HEK293 (cell line): ENCODE data around the gene C11orf86.

Experiments
- CTCF ChIP-seq: fragments of 450-650 bp; formaldehyde crosslinking; IDR thresholded peaks from 2 replicates; pipeline ENCODE4 v1.5.1; 2016; ENCODE audit warnings: missing biosample characterization, missing genetic modification characterization
- GFI1B ChIP-seq: fragments of 450-650 bp; formaldehyde crosslinking; IDR thresholded peaks from 2 replicates; pipeline ENCODE4 v1.5.1; 2016; ENCODE audit warnings: missing biosample characterization, missing genetic modification characterization
- GLI2 ChIP-seq: fragments of 450-650 bp; formaldehyde crosslinking; IDR thresholded peaks from 2 replicates; pipeline ENCODE4; 2017; ENCODE audit warnings: missing biosample characterization, missing genetic modification characterization, low read depth, borderline replicate concordance
- GLIS2 ChIP-seq: fragments of 450-650 bp; formaldehyde crosslinking; IDR thresholded peaks from 2 replicates; pipeline ENCODE4 v1.5.1; 2016; ENCODE audit warnings: missing biosample characterization, missing genetic modification characterization
- IKZF3 ChIP-seq: fragments of 450-650 bp; IDR thresholded peaks from 2 replicates; pipeline ENCODE4 v1.5.0; 2018; ENCODE audit warnings: missing biosample characterization, mild to moderate bottlenecking, missing genetic modification characterization, moderate library complexity
- KLF1 ChIP-seq: fragments of 450-650 bp; formaldehyde crosslinking; IDR thresholded peaks from 2 replicates; pipeline ENCODE4 v1.5.1; 2016; ENCODE audit warnings: missing biosample characterization, missing genetic modification characterization
- PATZ1 ChIP-seq: fragments of 450-650 bp; formaldehyde crosslinking; IDR thresholded peaks from 2 replicates; pipeline ENCODE4 v1.5.1; 2016; ENCODE audit warnings: missing biosample characterization, missing genetic modification characterization
- TCF7L2 ChIP-seq: IDR thresholded peaks from 2 replicates; pipeline ENCODE4 v1.6.1; 2011; ENCODE audit warnings: low read depth, mild to moderate bottlenecking, inconsistent platforms, low read length, moderate library complexity, borderline replicate concordance
- YY1 ChIP-seq: fragments of 450-650 bp; formaldehyde crosslinking; IDR thresholded peaks from 2 replicates; pipeline ENCODE4 v1.5.1; 2018; ENCODE audit warnings: missing biosample characterization, missing genetic modification characterization
- YY2 ChIP-seq: fragments of 450-650 bp; formaldehyde crosslinking; IDR thresholded peaks from 2 replicates; pipeline ENCODE4 v1.5.1; 2016; ENCODE audit warnings: missing biosample characterization, missing genetic modification characterization
- ZBTB17 ChIP-seq: fragments of 450-650 bp; formaldehyde crosslinking; IDR thresholded peaks from 2 replicates; pipeline ENCODE4 v1.5.1; 2016; ENCODE audit warnings: missing biosample characterization, missing genetic modification characterization
- ZFP37 ChIP-seq: fragments of 450-650 bp; formaldehyde crosslinking; IDR thresholded peaks from 2 replicates; pipeline ENCODE4 v1.5.1; 2016; ENCODE audit warnings: missing biosample characterization, missing genetic modification characterization
- ZNF121 ChIP-seq: fragments of 450-650 bp; formaldehyde crosslinking; IDR thresholded peaks from 2 replicates; pipeline ENCODE4 v1.5.1; 2016; ENCODE audit warnings: missing biosample characterization, missing genetic modification characterization
- ZNF132 ChIP-seq: fragments of 450-650 bp; formaldehyde crosslinking; IDR thresholded peaks from 2 replicates; pipeline ENCODE4 v1.5.1; 2017; ENCODE audit warnings: missing biosample characterization, missing genetic modification characterization, borderline replicate concordance
- ZNF169 ChIP-seq: fragments of 450-650 bp; formaldehyde crosslinking; IDR thresholded peaks from 2 replicates; pipeline ENCODE4 v1.5.1; 2016; ENCODE audit warnings: missing biosample characterization, missing genetic modification characterization
- ZNF19 ChIP-seq: fragments of 450-650 bp; formaldehyde crosslinking; IDR thresholded peaks from 2 replicates; pipeline ENCODE4; 2016; ENCODE audit warnings: missing biosample characterization, missing genetic modification characterization, low read depth
- ZNF221 ChIP-seq: fragments of 450-650 bp; formaldehyde crosslinking; IDR thresholded peaks from 2 replicates; pipeline ENCODE4 v1.5.1; 2017; ENCODE audit warnings: missing biosample characterization, missing genetic modification characterization, borderline replicate concordance
- ZNF223 ChIP-seq: fragments of 450-650 bp; formaldehyde crosslinking; IDR thresholded peaks from 2 replicates; pipeline ENCODE4 v1.5.1; 2016; ENCODE audit warnings: missing biosample characterization, missing genetic modification characterization
- ZNF274 ChIP-seq, 2 experiments: fragments of 200-500 bp in 1 of 2; fragments of 450-650 bp in 1 of 2; sonication (Bioruptor generic) in 1 of 2; formaldehyde crosslinking in 1 of 2; IDR thresholded peaks; 2 replicates each; pipeline versions ENCODE4 v1.5.1 to v1.6.1; 2014 to 2016; ENCODE audit warnings: borderline replicate concordance in 1 of 2, inconsistent platforms in 1 of 2, low read length in 1 of 2, missing biosample characterization in 1 of 2, missing genetic modification characterization in 1 of 2
- ZNF292 ChIP-seq: fragments of 450-650 bp; formaldehyde crosslinking; IDR thresholded peaks from 2 replicates; pipeline ENCODE4 v1.5.1; 2016; ENCODE audit warnings: low read depth, missing biosample characterization, missing genetic modification characterization, borderline replicate concordance
- ZNF335 ChIP-seq: fragments of 450-650 bp; formaldehyde crosslinking; conservative IDR thresholded peaks from 2 replicates; pipeline ENCODE4 v1.5.1; 2016; ENCODE audit warnings: missing biosample characterization, missing genetic modification characterization
- ZNF37A ChIP-seq: fragments of 450-650 bp; IDR thresholded peaks from 2 replicates; pipeline ENCODE4 v1.5.1; 2018; ENCODE audit warnings: missing biosample characterization, missing genetic modification characterization
- ZNF404 ChIP-seq: fragments of 450-650 bp; formaldehyde crosslinking; IDR thresholded peaks from 2 replicates; pipeline ENCODE4 v1.5.1; 2017; ENCODE audit warnings: missing biosample characterization, missing genetic modification characterization
- ZNF473 ChIP-seq: fragments of 450-650 bp; formaldehyde crosslinking; IDR thresholded peaks from 2 replicates; pipeline ENCODE4 v1.5.1; 2017; ENCODE audit warnings: missing biosample characterization, missing genetic modification characterization
- ZNF48 ChIP-seq: fragments of 450-650 bp; formaldehyde crosslinking; IDR thresholded peaks from 2 replicates; pipeline ENCODE4 v1.5.1; 2016; ENCODE audit warnings: missing biosample characterization, missing genetic modification characterization
- ZNF501 ChIP-seq: fragments of 450-650 bp; formaldehyde crosslinking; IDR thresholded peaks from 2 replicates; pipeline ENCODE4 v1.5.1; 2016; ENCODE audit warnings: missing biosample characterization, missing genetic modification characterization
- ZNF596 ChIP-seq: fragments of 450-650 bp; IDR thresholded peaks from 2 replicates; pipeline ENCODE4 v1.5.0; 2018; ENCODE audit warnings: missing biosample characterization, mild to moderate bottlenecking, missing genetic modification characterization, moderate library complexity
- ZNF621 ChIP-seq: fragments of 450-650 bp; formaldehyde crosslinking; IDR thresholded peaks from 2 replicates; pipeline ENCODE4 v1.5.1; 2017; ENCODE audit warnings: missing biosample characterization, missing genetic modification characterization
- ZNF624 ChIP-seq: fragments of 450-650 bp; formaldehyde crosslinking; IDR thresholded peaks from 2 replicates; pipeline ENCODE4 v1.5.1; 2017; ENCODE audit warnings: missing biosample characterization, missing genetic modification characterization
- ZNF645 ChIP-seq: fragments of 450-650 bp; formaldehyde crosslinking; IDR thresholded peaks from 2 replicates; pipeline ENCODE4; 2016; ENCODE audit warnings: missing biosample characterization, missing genetic modification characterization
- ZNF658 ChIP-seq: fragments of 450-650 bp; formaldehyde crosslinking; IDR thresholded peaks from 2 replicates; pipeline ENCODE4; 2016; ENCODE audit warnings: missing biosample characterization, missing genetic modification characterization
- ZNF670 ChIP-seq: fragments of 450-650 bp; formaldehyde crosslinking; IDR thresholded peaks from 2 replicates; pipeline ENCODE4 v1.5.1; 2016; ENCODE audit warnings: missing biosample characterization, missing genetic modification characterization, low read depth
- ZNF792 ChIP-seq: fragments of 450-650 bp; formaldehyde crosslinking; IDR thresholded peaks from 2 replicates; pipeline ENCODE4 v1.5.1; 2016; ENCODE audit warnings: missing biosample characterization, missing genetic modification characterization
- ZNF830 ChIP-seq: fragments of 450-650 bp; IDR thresholded peaks from 2 replicates; pipeline ENCODE4 v1.5.0; 2018; ENCODE audit warnings: missing biosample characterization, missing genetic modification characterization, low read depth, mild to moderate bottlenecking, moderate library complexity
- ZSCAN23 ChIP-seq: fragments of 450-650 bp; formaldehyde crosslinking; IDR thresholded peaks from 2 replicates; pipeline ENCODE4 v1.5.1; 2016; ENCODE audit warnings: missing biosample characterization, missing genetic modification characterization
- TF ChIP-seq, protein P1 (sequence below): fragments of 450-650 bp; formaldehyde crosslinking; IDR thresholded peaks from 2 replicates; pipeline ENCODE4 v1.5.1; 2016; ENCODE audit warnings: missing biosample characterization, missing genetic modification characterization

Gene C11orf86

DNA sequence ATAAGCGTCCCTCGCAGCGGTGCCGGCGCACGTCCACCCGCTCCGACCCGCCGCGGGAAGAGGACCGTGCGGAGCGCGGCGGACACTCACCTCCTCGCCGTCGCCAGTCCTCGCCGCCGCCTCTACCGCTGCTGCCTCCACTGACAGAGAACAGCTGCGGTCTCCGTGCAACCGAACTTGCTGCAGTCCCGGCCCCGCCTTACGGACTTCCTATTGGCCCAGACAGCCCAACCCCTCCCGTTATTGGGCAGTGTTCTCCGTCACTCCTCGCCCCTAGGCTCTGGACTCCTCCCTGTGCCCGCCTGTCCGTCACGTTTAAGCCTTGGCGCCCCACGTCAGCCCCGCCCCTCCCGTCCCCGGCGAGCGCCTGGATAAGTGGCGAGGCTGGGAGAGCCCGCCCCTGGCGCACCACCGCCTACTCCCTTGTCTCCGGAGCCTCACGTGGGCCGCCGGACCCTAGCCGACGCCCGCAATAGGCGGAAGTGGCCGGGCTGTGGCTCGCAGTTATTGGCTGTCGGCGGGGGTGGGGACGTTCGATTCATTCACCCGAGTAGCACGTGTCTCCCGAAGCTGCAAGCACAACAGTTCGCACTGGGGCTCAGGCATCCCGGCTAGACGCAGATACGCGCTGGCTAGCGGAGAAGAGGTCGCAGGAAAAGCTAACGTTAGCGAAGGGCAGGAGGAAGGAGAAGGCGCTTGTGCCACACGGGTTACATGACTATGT is 16.7 kb upstream of the C11orf86 start, which contains the start of gene PC (continued):
- TF ChIP-seq ZNF274 (IDR thresholded peaks at IDR 0.05; ENCODE audit: low read length) (no peak), ZNF274 (tag by site-specific recombination; IDR thresholded peaks at IDR 0.05; ENCODE audit: borderline replicate concordance) (no peak), KLF1 (tag by site-specific recombination) (peak; percentile 57), ZNF48 (tag by site-specific recombination) (no peak), GFI1B (no peak), ZNF169 (tag by site-specific recombination) (no peak), ZNF335 (tag by site-specific recombination) (peak; percentile 72), ZNF830 (tag by site-specific recombination) (no peak), ZFP37 (tag by site-specific recombination) (no peak), ZNF501 (peak; percentile 46; the same call in 1 of the 2 replicates), ZNF670 (tag by site-specific recombination) (no peak), GLIS2 (tag by site-specific recombination) (no peak), YY2 (tag by site-specific recombination) (no peak), ZNF621 (tag by site-specific recombination) (no peak), ZNF645 (tag by site-specific recombination) (no peak), ZBTB17 (peak; percentile 91), YY1 (tag by site-specific recombination) (no peak), ZNF221 (tag by site-specific recombination) (no peak), ZNF658 (tag by site-specific recombination) (no peak), GLI2 (tag by site-specific recombination) (no peak), ZNF121 (no peak; the same call in 1 of the 2 replicates), ZNF792 (tag by site-specific recombination) (no peak), ZSCAN23 (tag by site-specific recombination) (no peak), ZNF624 (tag by site-specific recombination) (no peak), ZNF292 (tag by site-specific recombination) (no peak), ZNF404 (tag by site-specific recombination) (no peak), ZNF596 (no peak), TCF7L2 (no peak), IKZF3 (peak; percentile 55; the same call in 1 of the 2 replicates), ZNF473 (tag by site-specific recombination) (no peak), ZNF19 (no peak), CTCF (tag by site-specific recombination) (no peak), ZNF132 (tag by site-specific recombination) (no peak), ZNF223 (tag by site-specific recombination) (no peak), PATZ1 (tag by site-specific recombination) (0 out of 2 replicates have a peak, but pooled peaks have one; percentile 33), ZNF37A (tag by site-specific recombination) (no peak)
- TF ChIP-seq, protein P1, sequence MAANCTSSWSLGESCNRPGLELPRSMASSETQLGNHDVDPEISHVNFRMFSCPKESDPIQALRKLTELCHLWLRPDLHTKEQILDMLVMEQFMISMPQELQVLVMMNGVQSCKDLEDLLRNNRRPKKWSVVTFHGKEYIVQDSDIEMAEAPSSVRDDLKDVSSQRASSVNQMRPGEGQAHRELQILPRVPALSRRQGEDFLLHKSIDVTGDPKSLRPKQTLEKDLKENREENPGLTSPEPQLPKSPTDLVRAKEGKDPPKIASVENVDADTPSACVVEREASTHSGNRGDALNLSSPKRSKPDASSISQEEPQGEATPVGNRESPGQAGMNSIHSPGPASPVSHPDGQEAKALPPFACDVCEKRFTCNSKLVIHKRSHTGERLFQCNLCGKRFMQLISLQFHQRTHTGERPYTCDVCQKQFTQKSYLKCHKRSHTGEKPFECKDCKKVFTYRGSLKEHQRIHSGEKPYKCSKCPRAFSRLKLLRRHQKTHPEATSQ (tag by site-specific recombination): no peak
